ENCODE results near the gene TOB1. TPM values are rescaled to one million over a fixed set of nuclear protein-coding genes. Genes with fewer than 3 reads are reported as not detected.

TOB1 gene
- polyA plus RNA-seq, 1 donor (not counting 4 experiments of a cell fraction or from before 2014, with no cell fraction given), result 64.4 TPM

DNA sequence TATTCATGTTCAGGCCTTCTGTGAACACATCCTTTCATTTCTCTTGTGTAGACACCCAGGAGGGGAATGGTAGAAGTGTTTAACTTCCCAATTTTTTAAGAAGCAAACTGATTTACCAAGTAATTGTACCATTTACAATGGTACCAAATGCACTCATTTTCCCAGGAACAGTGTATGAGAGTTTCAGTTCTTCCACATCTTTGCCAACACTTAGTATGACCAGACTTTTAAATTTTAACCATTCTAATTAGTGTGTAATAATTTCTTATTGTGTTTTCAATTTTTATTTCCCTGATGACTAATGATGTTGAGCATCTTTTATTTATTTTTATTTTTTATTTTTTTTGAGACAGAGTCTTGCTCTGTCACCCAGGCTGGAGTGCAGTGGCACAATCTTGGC is 41.0 kb downstream of the TOB1 start:
- dilution Hi-C loops (cut with MboI; ENCODE audit: extremely low pct_ligation_motif_present, low sequenced_read_pairs), result no loop called here
- no peak overlapping the region for H3K4me2 ChIP-seq (ENCODE audit: control insufficient read depth, extremely low read depth, insufficient read depth, low read depth, low read length)
- no peak overlapping the region for H2AFZ ChIP-seq (ENCODE audit: control insufficient read depth, low read length)
- H3K27me3 ChIP-seq (ENCODE audit: control insufficient read depth, extremely low read depth, insufficient read depth, low read length), result no peaks in the 10 kb centered on the region
- no peaks in the 10 kb centered on the region for H4K20me1 ChIP-seq (ENCODE audit: control insufficient read depth, extremely low read depth, insufficient read depth, low read length)
- FAIRE-seq (no peak), DNase-seq (ENCODE audit: low read depth, low spot score) (no peak)
- TF ChIP-seq EZH2 (IDR thresholded peaks at IDR 0.05; ENCODE audit: low read length), result no peak
- no peak for TF ChIP-seq CTCF (optimal IDR thresholded peaks at IDR 0.05 in 1 of 3, IDR thresholded peaks at IDR 0.05 in 1 of 3, conservative IDR thresholded peaks at IDR 0.05 in 1 of 3; ENCODE audit: extremely low read depth in 1 of 3, insufficient read depth in 2 of 3, low read length in 3 of 3)
- H3K36me3 ChIP-seq (ENCODE audit: control insufficient read depth in 2 of 2, extremely low read depth in 1 of 2, insufficient read depth in 2 of 2, low read length in 2 of 2), result no peaks in the 10 kb centered on the region
- no peaks in the 10 kb centered on the region for H3K79me2 ChIP-seq (ENCODE audit: control insufficient read depth, insufficient read depth, low read length)
- H3K9me3 ChIP-seq (ENCODE audit: control insufficient read depth, low read depth, low read length), result no peaks in the 10 kb centered on the region
- H3K9me1 ChIP-seq (ENCODE audit: control insufficient read depth, extremely low read depth, insufficient read depth, low read length), result no peaks in the 10 kb centered on the region
- H3K4me1 ChIP-seq (ENCODE audit: control insufficient read depth, extremely low read depth, insufficient read depth, low read length), result no peaks in the 10 kb centered on the region
- H3K27ac ChIP-seq (ENCODE audit: control insufficient read depth, insufficient read depth, low read length), result no peak overlapping the region
- H3K9ac ChIP-seq (ENCODE audit: control insufficient read depth, extremely low read depth, insufficient read depth, low read length), result no peak overlapping the region
- no peak overlapping the region for H3K4me3 ChIP-seq (ENCODE audit: control insufficient read depth in 2 of 3, extremely low read depth in 1 of 3, insufficient read depth in 2 of 3, low read depth in 1 of 3, low read length in 3 of 3)

DNA sequence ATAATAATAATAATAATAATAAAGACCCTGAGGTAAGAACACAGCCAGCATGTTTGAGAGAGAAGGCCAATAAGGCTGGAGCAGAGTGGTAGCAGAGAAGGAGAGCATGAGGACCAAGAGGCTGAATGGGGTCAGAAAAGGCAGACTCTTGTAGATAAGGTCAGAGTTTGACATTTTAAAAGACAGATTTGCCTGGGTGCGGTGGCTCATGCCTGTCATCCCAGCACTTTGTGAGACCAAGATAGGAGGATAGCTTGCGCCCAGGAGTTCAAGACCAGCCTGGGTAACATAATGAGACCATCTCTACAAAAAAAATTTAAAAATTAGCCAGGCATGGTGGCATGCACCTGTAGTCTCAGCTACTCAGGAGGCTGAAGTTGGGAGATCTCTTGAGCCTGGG is 41.7 kb downstream of the TOB1 start:
- no peaks in the 10 kb centered on the region for H3K4me1 ChIP-seq (ENCODE audit: control insufficient read depth, extremely low read depth, insufficient read depth, low read length)
- H3K9ac ChIP-seq (ENCODE audit: control insufficient read depth, extremely low read depth, insufficient read depth, low read length), result no peak overlapping the region
- H3K9me1 ChIP-seq (ENCODE audit: control insufficient read depth, extremely low read depth, insufficient read depth, low read length), result no peaks in the 10 kb centered on the region
- no peak overlapping the region for H3K4me3 ChIP-seq (ENCODE audit: control insufficient read depth in 2 of 3, extremely low read depth in 1 of 3, insufficient read depth in 2 of 3, low read depth in 1 of 3, low read length in 3 of 3)
- no peak overlapping the region for H2AFZ ChIP-seq (ENCODE audit: control insufficient read depth, low read length)
- no peak for FAIRE-seq
- no peak overlapping the region for H3K27ac ChIP-seq (ENCODE audit: control insufficient read depth, insufficient read depth, low read length)
- H3K27me3 ChIP-seq (ENCODE audit: control insufficient read depth, extremely low read depth, insufficient read depth, low read length), result no peaks in the 10 kb centered on the region
- TF ChIP-seq EZH2 (IDR thresholded peaks at IDR 0.05; ENCODE audit: low read length) (no peak), CTCF (optimal IDR thresholded peaks at IDR 0.05 in 1 of 3, IDR thresholded peaks at IDR 0.05 in 1 of 3, conservative IDR thresholded peaks at IDR 0.05 in 1 of 3; ENCODE audit: extremely low read depth in 1 of 3, insufficient read depth in 2 of 3, low read length in 3 of 3) (no peak)
- no peaks in the 10 kb centered on the region for H3K36me3 ChIP-seq (ENCODE audit: control insufficient read depth in 2 of 2, extremely low read depth in 1 of 2, insufficient read depth in 2 of 2, low read length in 2 of 2)
- no peaks in the 10 kb centered on the region for H4K20me1 ChIP-seq (ENCODE audit: control insufficient read depth, extremely low read depth, insufficient read depth, low read length)
- no peaks in the 10 kb centered on the region for H3K9me3 ChIP-seq (ENCODE audit: control insufficient read depth, low read depth, low read length)
- dilution Hi-C loops (cut with MboI; ENCODE audit: extremely low pct_ligation_motif_present, low sequenced_read_pairs), result no loop called here
- no peaks in the 10 kb centered on the region for H3K79me2 ChIP-seq (ENCODE audit: control insufficient read depth, insufficient read depth, low read length)
- DNase-seq (ENCODE audit: low read depth, low spot score), result no peak
- no peak overlapping the region for H3K4me2 ChIP-seq (ENCODE audit: control insufficient read depth, extremely low read depth, insufficient read depth, low read depth, low read length)
